Suprapubic skin (tissue), 4 donors: ENCODE results near the gene CHD9. TPM values are rescaled to one million over a fixed set of nuclear protein-coding genes. Genes with fewer than 3 reads are reported as not detected.

Source experiments
- DNase-seq, 2 donors: peaks; one replicate each; pipeline ENCODE4 v3.0.0-alpha.2; 2019; ENCODE audit warnings: low spot score in 2 of 2
- H3K27ac ChIP-seq: fragments of 200-600 bp; sonication (generic); one replicate; pipeline ENCODE4 v1.5.1; 2019
- H3K27me3 ChIP-seq: fragments of 200-600 bp; sonication (generic); one replicate; pipeline ENCODE4 v1.5.1; 2019
- H3K36me3 ChIP-seq: fragments of 200-600 bp; sonication (generic); one replicate; pipeline ENCODE4 v1.5.1; 2019
- H3K4me1 ChIP-seq: fragments of 200-600 bp; sonication (generic); one replicate; pipeline ENCODE4 v1.5.1; 2019
- H3K4me3 ChIP-seq: fragments of 200-600 bp; sonication (generic); one replicate; pipeline ENCODE4 v1.5.1; 2019; ENCODE audit warnings: mild to moderate bottlenecking
- H3K9me3 ChIP-seq: fragments of 200-600 bp; sonication (generic); one replicate; pipeline ENCODE4 v1.5.1; 2019
- CTCF ChIP-seq, 2 donors: fragments of 200-600 bp in 1 of 2; fragments of 450-650 bp in 1 of 2; sonication (generic) in 1 of 2; IDR thresholded peaks; one replicate each; pipeline ENCODE4 v1.5.1; 2016 to 2019; ENCODE audit warnings: antibody characterized with exemption in 2 of 2, mild to moderate bottlenecking in 1 of 2, moderate library complexity in 1 of 2
- EP300 ChIP-seq: sonication (generic); formaldehyde crosslinking; IDR thresholded peaks from one replicate; pipeline ENCODE4 v1.6.1; 2017; ENCODE audit warnings: antibody characterized with exemption
- POLR2A ChIP-seq, 2 donors: fragments of 450-650 bp; IDR thresholded peaks; one replicate each; pipeline ENCODE4 v1.6.1; 2017; ENCODE audit warnings: antibody characterized with exemption in 2 of 2, mild to moderate bottlenecking in 2 of 2, moderate library complexity in 2 of 2
- POLR2AphosphoS5 ChIP-seq, 3 donors: sonication (generic); formaldehyde crosslinking; IDR thresholded peaks; one replicate each; pipeline ENCODE4 v1.6.1; 2017; ENCODE audit warnings: antibody characterized with exemption in 3 of 3
- WGBS: methylation state at CpG from one replicate; pipeline ENCODE4 v1.1.5; 2018; 5-methylcytosine and 5-hydroxymethylcytosine counted together
- total RNA-seq, 4 donors: library from RNA; depleted of rRNA; stranded (reverse); fragments of >200 nt; gene quantifications; one replicate each; pipeline ENCODE4 v1.1.0, GENCODE V29; 2016

Gene CHD9
- total RNA-seq, 4 donors from 2014 or later = 56.6 to 129 (median 70.4) TPM

GRCh38 chr16:53291757-53292392, 237.1 kb downstream of the CHD9 start:
- DNase-seq = no peak
- H3K36me3 ChIP-seq = peaks cover 96% of the 10 kb centered on the region
- 91% methylated on average over 2 of the region's 2 CpGs for WGBS
- TF ChIP-seq EP300 (no peak), CTCF (IDR thresholded peaks at IDR 0.05) (no peak), POLR2AphosphoS5 (IDR thresholded peaks at IDR 0.05) (no peak), POLR2A (IDR thresholded peaks at IDR 0.05) (no peak)
- no peak overlapping the region for H3K4me3 ChIP-seq
- no peak overlapping the region for H3K27ac ChIP-seq
- H3K27me3 ChIP-seq = no peaks in the 10 kb centered on the region
- H3K9me3 ChIP-seq = no peaks in the 10 kb centered on the region
- H3K4me1 ChIP-seq = no peaks in the 10 kb centered on the region

- TF ChIP-seq POLR2A (IDR thresholded peaks at IDR 0.05) (no peak), EP300 (no peak), CTCF (IDR thresholded peaks at IDR 0.05) (no peak), POLR2AphosphoS5 (IDR thresholded peaks at IDR 0.05) (no peak)
- H3K27me3 ChIP-seq = no peaks in the 10 kb centered on the region
- H3K4me3 ChIP-seq = no peak overlapping the region
- no peaks in the 10 kb centered on the region for H3K9me3 ChIP-seq
- H3K27ac ChIP-seq = no peak overlapping the region
- no peaks in the 10 kb centered on the region for H3K4me1 ChIP-seq
- peaks cover 88% of the 10 kb centered on the region for H3K36me3 ChIP-seq
- no peak for DNase-seq
Observed at GRCh38 chr16:53297477-53297876, 242.7 kb downstream of the CHD9 start.

- Histone ChIP-seq H3K27ac (no peak overlapping the region), H3K4me1 (no peaks in the 10 kb centered on the region), H3K9me3 (no peaks in the 10 kb centered on the region), H3K27me3 (no peaks in the 10 kb centered on the region), H3K4me3 (no peak overlapping the region), H3K36me3 (peaks cover 85% of the 10 kb centered on the region)
- DNase-seq = no peak
- 92% methylated on average over 2 of the region's 2 CpGs for WGBS
- TF ChIP-seq POLR2AphosphoS5 (IDR thresholded peaks at IDR 0.05) = no peak
- no peak for TF ChIP-seq EP300
- TF ChIP-seq POLR2A (IDR thresholded peaks at IDR 0.05) = no peak
- TF ChIP-seq CTCF (IDR thresholded peaks at IDR 0.05) = no peak
Observed at GRCh38 chr16:53304334-53304733, 249.5 kb downstream of the CHD9 start.

- Histone ChIP-seq H3K4me3 (no peak overlapping the region), H3K27ac (no peak overlapping the region), H3K36me3 (peaks cover 85% of the 10 kb centered on the region), H3K27me3 (no peaks in the 10 kb centered on the region), H3K4me1 (no peaks in the 10 kb centered on the region), H3K9me3 (no peaks in the 10 kb centered on the region)
- 89% methylated on average over 3 of the region's 3 CpGs for WGBS
- TF ChIP-seq EP300 (no peak), CTCF (IDR thresholded peaks at IDR 0.05) (no peak), POLR2AphosphoS5 (IDR thresholded peaks at IDR 0.05) (no peak), POLR2A (IDR thresholded peaks at IDR 0.05) (no peak)
- DNase-seq = no peak
Observed at GRCh38 chr16:53305743-53306142, 251.0 kb downstream of the CHD9 start.

- no peaks in the 10 kb centered on the region for H3K9me3 ChIP-seq
- H3K4me1 ChIP-seq = no peaks in the 10 kb centered on the region
- H3K4me3 ChIP-seq = no peak overlapping the region
- no peak overlapping the region for H3K27ac ChIP-seq
- H3K27me3 ChIP-seq = no peaks in the 10 kb centered on the region
- WGBS = 90% methylated on average over 3 of the region's 3 CpGs
- peaks cover 98% of the 10 kb centered on the region for H3K36me3 ChIP-seq
- no peak for DNase-seq
- no peak for TF ChIP-seq EP300
- no peak for TF ChIP-seq CTCF (IDR thresholded peaks at IDR 0.05)
- no peak for TF ChIP-seq POLR2AphosphoS5 (IDR thresholded peaks at IDR 0.05)
- no peak for TF ChIP-seq POLR2A (IDR thresholded peaks at IDR 0.05)
Observed at GRCh38 chr16:53309457-53309856, 254.7 kb downstream of the CHD9 start.
